Measurements from ENCODE around the gene LCAT. TPM values are rescaled to one million over a fixed set of nuclear protein-coding genes. Genes with fewer than 3 reads are reported as not detected.

LCAT gene
- total and polyA plus RNA-seq, 9 of the 15 experiments (the other 6 are each of a cell fraction or from before 2014, with no cell fraction given) = 0.46 to 21.0 (median 5.0) TPM

DNA sequence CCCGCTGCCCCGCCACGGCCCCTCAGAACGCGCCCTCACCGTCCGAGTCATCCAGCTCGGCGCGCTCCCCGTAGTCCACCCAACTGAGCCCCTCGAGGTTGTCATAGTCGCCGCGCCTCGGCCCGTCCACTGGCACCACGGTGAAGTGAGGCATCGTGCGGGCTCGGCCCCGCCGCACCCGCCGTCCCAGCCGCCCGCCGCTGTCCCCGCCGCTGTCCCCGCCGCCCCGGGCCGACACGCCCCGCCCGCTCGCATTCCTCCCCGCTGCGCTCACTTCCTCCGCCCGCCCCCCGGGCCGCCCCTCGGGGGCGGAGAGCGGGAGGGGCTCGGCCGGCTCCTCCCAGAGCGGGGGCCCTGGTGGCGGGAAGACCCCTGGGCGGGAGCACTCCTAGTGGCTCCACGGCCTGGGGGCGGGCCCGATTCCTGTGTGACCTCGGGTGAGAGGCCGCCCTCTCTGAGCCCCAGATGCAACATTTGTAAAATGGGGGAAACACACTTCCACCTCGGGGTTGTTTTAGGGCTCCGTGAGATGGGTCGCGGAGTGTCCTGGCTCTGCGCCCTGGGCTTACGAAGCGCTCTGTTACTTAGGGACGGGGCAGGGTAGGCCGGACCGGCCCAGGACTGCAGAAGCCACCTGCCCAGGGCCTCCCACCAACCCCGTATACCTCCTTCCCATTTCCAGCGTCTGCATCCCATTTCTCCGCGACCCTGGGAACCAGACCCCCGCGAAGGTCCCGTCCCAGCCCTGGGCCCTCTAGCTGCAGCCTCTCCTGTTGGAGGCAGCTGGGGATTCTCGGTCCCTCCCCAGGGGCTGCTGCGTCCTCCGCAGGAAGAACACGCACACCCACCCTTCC is 24.7 kb upstream of the LCAT start, which contains the start of gene SLC12A4 (continued):
- TF ChIP-seq, protein P1, sequence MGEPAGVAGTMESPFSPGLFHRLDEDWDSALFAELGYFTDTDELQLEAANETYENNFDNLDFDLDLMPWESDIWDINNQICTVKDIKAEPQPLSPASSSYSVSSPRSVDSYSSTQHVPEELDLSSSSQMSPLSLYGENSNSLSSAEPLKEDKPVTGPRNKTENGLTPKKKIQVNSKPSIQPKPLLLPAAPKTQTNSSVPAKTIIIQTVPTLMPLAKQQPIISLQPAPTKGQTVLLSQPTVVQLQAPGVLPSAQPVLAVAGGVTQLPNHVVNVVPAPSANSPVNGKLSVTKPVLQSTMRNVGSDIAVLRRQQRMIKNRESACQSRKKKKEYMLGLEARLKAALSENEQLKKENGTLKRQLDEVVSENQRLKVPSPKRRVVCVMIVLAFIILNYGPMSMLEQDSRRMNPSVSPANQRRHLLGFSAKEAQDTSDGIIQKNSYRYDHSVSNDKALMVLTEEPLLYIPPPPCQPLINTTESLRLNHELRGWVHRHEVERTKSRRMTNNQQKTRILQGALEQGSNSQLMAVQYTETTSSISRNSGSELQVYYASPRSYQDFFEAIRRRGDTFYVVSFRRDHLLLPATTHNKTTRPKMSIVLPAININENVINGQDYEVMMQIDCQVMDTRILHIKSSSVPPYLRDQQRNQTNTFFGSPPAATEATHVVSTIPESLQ (CRISPR knock-in tag; IDR thresholded peaks at IDR 0.05) = 0 out of 2 replicates have a peak, but pooled peaks have one; percentile 3
- TF ChIP-seq ARID1B (IDR thresholded peaks at IDR 0.05) (peak; percentile 28; the same call in 1 of the 2 replicates), CBFA2T3 (IDR thresholded peaks at IDR 0.05) (no peak), PTBP1 (IDR thresholded peaks at IDR 0.05; ENCODE audit: low read depth, low read length) (peak; percentile 97), ZNF77 (CRISPR knock-in tag; IDR thresholded peaks at IDR 0.05) (no peak), ZNF354B (CRISPR knock-in tag; IDR thresholded peaks at IDR 0.05) (no peak), L3MBTL2 (IDR thresholded peaks at IDR 0.05) (peak; percentile 27; the same call in 1 of the 2 replicates), NFXL1 (CRISPR knock-in tag; IDR thresholded peaks at IDR 0.05) (no peak), TBP (optimal IDR thresholded peaks at IDR 0.05; ENCODE audit: low read depth, low read length) (peak; percentile 31), ATF7 (IDR thresholded peaks at IDR 0.05) (peak; percentile 87), TEAD4 (IDR thresholded peaks at IDR 0.05; ENCODE audit: low read length) (peak; percentile 49; the same call in 1 of the 2 replicates), TEAD4 (CRISPR knock-in tag; IDR thresholded peaks at IDR 0.05; ENCODE audit: borderline replicate concordance) (no peak), BCOR (IDR thresholded peaks at IDR 0.05) (peak; percentile 99), HDAC2 (IDR thresholded peaks at IDR 0.05) (peak; percentile 95), ETV1 (tag; conservative IDR thresholded peaks at IDR 0.05; ENCODE audit: low read depth) (no peak), MTA3 (IDR thresholded peaks at IDR 0.05; ENCODE audit: borderline replicate concordance) (peak; percentile 66; the same call in 1 of the 2 replicates)
- TF ChIP-seq, protein P2, sequence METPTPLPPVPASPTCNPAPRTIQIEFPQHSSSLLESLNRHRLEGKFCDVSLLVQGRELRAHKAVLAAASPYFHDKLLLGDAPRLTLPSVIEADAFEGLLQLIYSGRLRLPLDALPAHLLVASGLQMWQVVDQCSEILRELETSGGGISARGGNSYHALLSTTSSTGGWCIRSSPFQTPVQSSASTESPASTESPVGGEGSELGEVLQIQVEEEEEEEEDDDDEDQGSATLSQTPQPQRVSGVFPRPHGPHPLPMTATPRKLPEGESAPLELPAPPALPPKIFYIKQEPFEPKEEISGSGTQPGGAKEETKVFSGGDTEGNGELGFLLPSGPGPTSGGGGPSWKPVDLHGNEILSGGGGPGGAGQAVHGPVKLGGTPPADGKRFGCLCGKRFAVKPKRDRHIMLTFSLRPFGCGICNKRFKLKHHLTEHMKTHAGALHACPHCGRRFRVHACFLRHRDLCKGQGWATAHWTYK (CRISPR knock-in tag; IDR thresholded peaks at IDR 0.05) = 0 out of 2 replicates have a peak, but pooled peaks have one; percentile 8
